MV-4-11 (cell line): ENCODE data around the gene JUP.

Experiments used
- DNase-seq: peaks from one replicate; lab custom pipeline; 2025; lab: John Stamatoyannopoulos, UW

JUP gene

GRCh38 chr17:41810659-41811548 lies 24.4 kb upstream of the JUP start:
- no peak for DNase-seq

- DNase-seq = no peak
Measured at GRCh38 chr17:41806685-41807445, 20.4 kb upstream of the JUP start.

DNA sequence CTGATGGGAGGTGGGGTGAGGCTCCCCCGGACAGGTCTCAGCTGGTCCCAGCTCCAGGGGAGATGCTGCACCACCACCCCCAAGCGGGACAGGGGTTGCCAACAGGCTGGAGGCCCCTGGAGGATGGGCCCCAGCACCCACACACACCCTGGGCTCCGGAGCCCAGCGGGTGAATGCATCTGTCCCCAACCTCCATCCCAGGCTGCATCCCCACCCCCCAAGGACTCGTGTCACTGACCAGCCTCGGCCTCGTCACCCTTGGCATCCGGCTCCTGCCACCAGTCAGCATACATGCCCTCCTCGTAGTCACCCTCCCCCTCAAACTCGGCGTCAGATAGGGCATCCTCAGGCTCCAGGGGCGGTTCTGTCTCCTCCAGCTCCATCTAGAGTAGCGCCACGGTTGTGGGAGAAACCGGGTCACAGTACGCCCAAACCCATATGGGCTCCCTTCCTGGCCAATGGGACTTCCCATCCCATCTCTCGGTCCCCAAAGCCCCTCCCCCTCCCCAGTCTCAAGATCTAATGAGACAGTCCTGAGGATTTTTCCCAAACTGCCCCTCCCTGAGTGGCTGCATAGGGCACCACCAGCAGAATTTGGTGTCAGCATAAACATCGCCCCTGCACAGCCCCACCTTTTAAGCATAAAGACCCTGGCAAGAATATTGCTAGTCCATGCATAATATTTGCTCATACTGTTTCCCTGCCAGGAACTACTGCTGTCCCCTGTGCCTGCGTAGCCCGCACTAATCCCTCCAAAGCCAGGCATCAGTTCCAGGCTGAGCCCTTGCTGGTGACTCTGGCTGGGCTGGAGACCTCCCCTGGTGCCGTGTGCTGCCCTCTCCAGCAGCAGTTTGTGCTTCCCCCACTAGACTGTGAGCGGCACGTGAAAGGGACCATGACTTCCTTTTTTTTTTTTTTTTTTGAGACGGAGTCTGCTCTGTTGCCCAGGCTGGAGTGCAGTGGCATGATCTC lies 16.8 kb upstream of the JUP start:
- DNase-seq = peak; percentile 74

DNA sequence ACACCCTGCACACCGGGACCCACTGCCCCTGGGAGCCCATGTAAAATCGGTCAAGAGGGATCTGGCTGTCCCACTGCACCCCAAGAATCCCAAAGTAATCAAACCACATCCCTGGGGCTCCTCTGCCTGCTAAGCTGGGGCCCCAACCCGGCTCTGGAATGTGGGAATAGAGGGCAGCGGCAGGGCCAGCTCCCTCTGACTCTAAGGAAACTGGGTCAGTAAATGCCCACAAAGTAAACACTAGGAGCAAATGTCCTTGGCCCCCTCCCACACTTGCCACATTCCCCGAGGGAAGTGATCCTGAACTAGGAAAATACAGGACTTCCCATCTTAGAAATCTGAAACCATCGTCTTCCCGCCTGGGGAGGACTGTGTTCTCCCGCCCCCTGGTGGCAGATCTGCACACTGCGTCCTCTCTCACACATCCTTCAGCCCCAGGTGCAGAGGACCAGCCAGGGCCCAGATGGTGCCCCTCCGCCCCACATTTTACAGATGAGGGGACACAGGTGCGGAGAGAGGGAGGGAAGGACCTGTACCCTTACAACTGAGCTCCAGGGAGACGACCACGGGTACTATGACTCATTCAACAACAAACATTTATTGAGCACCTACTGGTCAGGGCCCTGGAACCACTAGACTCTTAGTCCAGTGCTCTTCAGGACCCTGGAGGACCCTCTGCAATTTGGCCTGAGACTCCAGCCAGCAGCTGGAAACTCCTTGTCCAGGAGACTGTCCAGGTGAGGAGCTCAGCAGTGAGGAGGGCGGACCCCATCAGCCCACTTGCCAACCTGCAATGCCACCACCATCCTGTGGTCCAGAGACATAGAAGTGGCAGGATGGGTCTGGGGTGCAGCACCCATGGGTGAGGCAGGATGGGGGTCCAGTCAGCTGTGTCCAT lies 15.1 kb upstream of the JUP start:
- DNase-seq = no peak

GRCh38 chr17:41800601-41801373 lies 14.3 kb upstream of the JUP start:
- DNase-seq = no peak

DNA sequence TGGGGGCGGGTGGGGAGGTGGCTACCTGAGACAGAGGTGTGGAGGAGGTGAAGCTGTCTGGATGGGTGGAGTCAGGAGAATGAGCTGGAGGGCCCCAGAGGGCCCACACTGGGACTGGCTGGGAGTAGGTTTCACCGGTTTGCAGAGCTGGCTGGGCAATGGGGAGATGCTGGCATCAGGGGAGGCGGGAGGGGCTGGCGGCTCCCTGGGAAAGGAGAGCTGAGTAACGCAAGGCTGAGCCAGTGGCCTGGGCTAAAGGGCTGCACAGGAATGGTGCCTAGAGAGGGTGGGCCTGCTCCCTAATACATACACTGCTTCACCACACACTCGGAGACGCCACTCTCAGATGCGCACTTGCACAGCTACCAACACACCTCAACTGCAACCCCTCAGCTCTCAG lies 12.9 kb upstream of the JUP start:
- no peak for DNase-seq

DNA sequence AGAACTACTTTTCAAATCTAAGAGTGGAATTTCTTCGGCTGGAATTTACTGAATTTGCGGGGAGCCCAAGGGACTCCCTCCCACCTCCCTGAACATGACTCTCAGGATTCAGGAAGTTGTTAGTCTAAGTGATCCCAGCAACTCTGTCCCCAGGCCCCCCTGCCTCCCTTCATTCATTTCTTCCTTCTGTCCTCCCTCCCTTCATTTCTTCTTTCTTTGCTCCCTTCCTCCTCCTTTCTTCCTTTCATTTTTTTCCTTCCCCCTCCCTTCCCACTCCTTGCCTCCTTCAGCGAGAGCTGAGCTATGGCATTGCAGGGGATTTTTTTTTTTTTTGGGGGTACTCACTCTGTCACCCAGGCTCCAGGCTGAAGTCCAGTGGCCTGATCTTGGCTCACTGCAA lies 10.9 kb upstream of the JUP start:
- no peak for DNase-seq

GRCh38 chr17:41796121-41796895 lies 9.8 kb upstream of the JUP start:
- DNase-seq = peak; percentile 57

DNA sequence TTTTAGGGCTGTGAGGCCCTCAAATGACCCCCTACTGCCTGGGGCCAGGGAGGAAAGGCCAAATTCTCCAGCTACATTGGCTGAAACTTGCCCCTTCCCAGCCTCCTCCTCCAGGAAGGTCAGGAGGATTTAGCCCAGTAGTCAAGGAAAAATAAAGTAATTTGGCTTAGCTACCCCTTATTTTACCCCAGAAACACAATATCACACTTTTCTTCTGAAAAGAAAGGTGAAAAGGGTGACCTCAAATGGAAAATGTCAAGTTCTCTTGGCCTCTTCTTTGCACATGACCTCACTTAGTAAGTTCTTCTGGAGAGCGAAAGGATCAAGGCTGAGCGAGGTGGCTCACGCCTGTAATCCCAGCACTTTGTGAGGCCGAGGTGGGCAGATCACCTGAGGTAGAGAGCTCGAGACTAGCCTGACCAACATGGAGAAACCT lies 8.0 kb upstream of the JUP start:
- no peak for DNase-seq

GRCh38 chr17:41793784-41794539 lies 7.5 kb upstream of the JUP start:
- no peak for DNase-seq

DNA sequence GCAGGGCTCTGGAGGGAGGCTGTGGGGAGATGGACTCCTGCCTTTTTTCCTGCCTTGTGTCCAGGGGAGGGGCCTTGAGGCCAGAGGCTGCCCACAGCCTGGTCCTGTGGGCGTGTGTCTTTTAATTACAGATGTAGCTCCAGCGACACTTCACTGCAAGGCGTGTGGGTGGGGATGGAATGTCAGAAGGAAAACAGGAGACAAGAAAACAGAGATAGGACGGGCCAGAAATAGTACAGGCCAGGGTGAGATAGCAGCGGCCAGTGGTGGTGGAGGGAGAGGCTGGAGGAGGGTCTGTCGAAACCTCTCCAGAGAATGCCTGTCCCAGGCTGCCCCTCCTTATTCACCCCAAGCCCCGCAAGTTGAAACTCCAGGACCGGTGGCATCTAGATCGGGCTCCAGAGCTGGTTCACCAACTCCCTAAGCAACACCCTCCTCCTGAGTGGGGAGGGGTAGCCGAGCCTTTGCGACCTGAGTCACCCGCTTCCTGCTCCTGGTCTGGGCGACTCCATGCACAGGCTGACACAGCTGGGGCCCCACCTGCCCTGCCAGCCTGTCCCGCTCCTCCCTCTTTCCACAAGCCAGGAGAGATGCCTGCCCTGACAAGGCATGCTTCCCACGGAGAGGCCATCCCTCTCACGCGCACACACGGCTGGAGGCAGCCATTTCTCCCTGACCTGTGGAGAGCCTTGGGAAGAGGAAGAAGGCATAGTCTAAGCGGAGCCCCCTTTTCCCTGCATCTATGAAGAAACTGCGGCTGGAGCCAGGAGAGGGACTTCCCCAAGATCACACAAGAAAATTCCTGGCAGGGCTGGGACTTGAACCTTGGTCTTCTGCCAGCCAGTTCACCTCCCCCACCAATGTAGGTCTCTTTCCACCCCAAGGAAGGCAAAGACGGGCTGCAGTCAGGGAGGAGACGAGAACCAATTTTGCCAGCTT lies 6.6 kb upstream of the JUP start:
- no peak for DNase-seq

DNA sequence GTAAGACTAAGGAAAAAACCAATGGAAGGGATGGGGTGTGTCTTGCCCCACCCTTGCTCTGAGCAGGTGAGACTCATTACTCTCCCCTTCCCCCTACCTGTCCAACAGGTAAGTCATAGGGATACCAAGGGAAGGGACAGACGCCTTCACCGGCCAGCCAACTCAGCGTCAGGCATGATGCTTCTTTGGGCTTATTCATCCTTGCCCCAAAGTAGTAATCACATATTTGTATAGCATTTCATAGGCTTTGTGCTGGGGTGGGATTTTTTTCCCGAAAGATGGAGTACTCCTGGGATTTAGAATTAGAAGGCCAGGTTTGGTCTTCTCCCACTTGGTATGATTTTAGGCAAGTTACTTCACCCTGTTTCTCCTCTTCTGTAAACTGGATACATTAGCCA lies 509 bp upstream of the JUP start:
- DNase-seq = no peak

- no peak for DNase-seq
Measured at GRCh38 chr17:41785859-41786226, 668 bp downstream of the JUP start.

DNA sequence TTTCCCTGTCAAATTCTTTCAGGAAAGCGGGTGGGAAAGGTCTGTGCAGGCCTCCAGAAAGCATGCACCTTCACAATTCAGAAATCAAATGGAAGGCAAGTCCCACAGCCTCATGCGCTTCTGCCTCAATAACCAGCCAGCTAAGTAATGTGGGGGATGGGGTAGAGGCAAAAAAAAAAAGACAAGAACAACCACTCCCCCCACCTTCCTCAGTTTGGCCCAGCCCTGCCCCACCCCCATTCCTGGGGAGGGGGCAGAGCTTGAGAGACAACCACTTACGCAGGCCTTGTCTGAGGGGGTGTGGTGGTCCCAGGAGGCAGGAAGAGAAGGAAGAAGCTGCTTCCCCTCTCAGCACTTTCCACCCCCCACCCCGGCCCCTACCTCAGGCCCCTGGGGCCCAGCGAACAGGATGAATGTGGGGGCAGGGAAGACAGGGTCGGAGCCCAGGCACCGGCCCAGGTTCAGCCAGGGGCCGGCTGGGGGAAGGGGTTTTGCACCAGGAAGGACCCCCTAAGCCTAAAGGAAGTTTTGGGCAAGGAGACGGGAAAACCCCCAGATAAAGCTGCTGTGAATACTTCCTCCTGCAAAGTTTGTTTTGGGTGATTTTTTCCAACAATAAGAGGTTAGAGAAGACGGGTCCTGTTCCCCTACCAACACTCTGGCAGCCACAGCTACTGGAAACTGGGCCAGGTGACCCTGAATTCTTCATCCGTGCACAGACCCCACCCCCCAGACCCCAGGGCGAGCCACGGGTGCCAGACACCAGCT lies 1.2 kb downstream of the JUP start:
- DNase-seq = no peak

GRCh38 chr17:41784207-41784744 lies 2.2 kb downstream of the JUP start:
- DNase-seq = peak; percentile 34

- DNase-seq = no peak
Measured at GRCh38 chr17:41782142-41782541, 4.4 kb downstream of the JUP start.
